Measurements from ENCODE around the gene UBE2M. TPM values are rescaled to one million over a fixed set of nuclear protein-coding genes. Genes with fewer than 3 reads are reported as not detected.
A peak's percentile ranks its signal among the peaks of the same experiment; 100 is the strongest.

The UBE2M gene
- total RNA-seq, 1 experiment from 2014 or later: 127 TPM

DNA sequence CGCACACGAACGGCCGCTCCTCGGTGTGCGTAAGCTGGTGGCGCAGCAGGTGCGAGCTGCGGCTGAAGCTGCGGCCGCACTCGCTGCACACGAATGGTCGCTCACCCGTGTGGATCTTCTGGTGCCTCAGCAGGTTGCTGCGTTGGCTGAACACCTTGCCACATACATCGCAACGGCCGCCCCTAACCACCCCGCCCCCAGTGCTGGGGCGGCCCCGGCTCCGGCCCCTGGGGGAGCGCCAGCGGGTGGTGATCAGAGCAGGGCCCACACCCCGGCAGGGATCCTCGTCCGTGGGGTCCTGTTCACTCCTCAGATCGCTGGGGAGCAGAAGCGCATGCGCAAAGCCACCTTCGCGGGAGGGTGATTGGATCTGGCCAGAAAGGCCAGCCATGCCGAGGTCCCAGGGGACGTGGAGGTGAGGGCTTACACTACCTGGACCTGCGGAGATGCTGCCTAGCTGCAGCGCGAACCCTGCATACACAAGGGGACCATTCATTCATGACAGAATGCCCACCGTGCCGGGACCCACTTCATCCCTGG lies 4.7 kb upstream of the UBE2M start:
- H3K23ac ChIP-seq (ENCODE audit: insufficient read length, low read depth, low read length): no peak overlapping the region
- no peak overlapping the region for H4K5ac ChIP-seq (ENCODE audit: insufficient read length, low read depth, low read length)
- H3K56ac ChIP-seq (ENCODE audit: insufficient read length, low read depth, low read length): no peak overlapping the region
- no peaks in the 10 kb centered on the region for H3K79me2 ChIP-seq (ENCODE audit: insufficient read depth, low read length)
- no peak overlapping the region for H4K8ac ChIP-seq (replicated peaks; ENCODE audit: insufficient read length, low read depth, low read length)
- no peak overlapping the region for H3K4ac ChIP-seq (ENCODE audit: low read depth, low read length)
- no peak overlapping the region for H2AK5ac ChIP-seq (ENCODE audit: insufficient read length, low read length)
- peaks cover under 1 to 20% (median 5%) of the 10 kb centered on the region in 3 experiments; a peak in 5 of 7 replicates for H3K36me3 Mint-ChIP-seq (ENCODE audit: insufficient read depth in 1 of 3, low read depth in 3 of 3)
- H3K27ac ChIP-seq (ENCODE audit: insufficient read length, low read depth, low read length): no peak overlapping the region
- H4K20me1 ChIP-seq (ENCODE audit: control insufficient read depth, insufficient read depth, insufficient read length): no peaks in the 10 kb centered on the region
- no peaks in the 10 kb centered on the region for H3K9me3 ChIP-seq (ENCODE audit: control insufficient read depth, low read depth, low read length)
- H2BK120ac ChIP-seq (ENCODE audit: low read depth, low read length, poor library complexity, severe bottlenecking): no peak overlapping the region
- no peak overlapping the region for H3T11ph ChIP-seq (ENCODE audit: low read length)
- no CpG with 5 or more reads among the region's 40 CpGs for WGBS (ENCODE audit: extremely low coverage, insufficient read length, low lambda C conversion rate)
- peaks cover 2 to 9% of the 10 kb centered on the region in 2 experiments; a peak in 3 of 4 replicates for H3K4me1 Mint-ChIP-seq
- H3K14ac ChIP-seq (ENCODE audit: insufficient read depth, low read length): no peak overlapping the region
- H3K4me3 Mint-ChIP-seq: no peak overlapping the region
- no peaks in the 10 kb centered on the region for H3K4me1 ChIP-seq (ENCODE audit: insufficient read depth, low read length)
- DNase-seq: peak; percentile 51
- no peak overlapping the region for H3K9ac ChIP-seq (ENCODE audit: extremely low read depth, insufficient read length, low read length)
- no peak overlapping the region for H2BK12ac ChIP-seq (ENCODE audit: insufficient read length, low read depth, low read length)
- TF ChIP-seq, protein P1, sequence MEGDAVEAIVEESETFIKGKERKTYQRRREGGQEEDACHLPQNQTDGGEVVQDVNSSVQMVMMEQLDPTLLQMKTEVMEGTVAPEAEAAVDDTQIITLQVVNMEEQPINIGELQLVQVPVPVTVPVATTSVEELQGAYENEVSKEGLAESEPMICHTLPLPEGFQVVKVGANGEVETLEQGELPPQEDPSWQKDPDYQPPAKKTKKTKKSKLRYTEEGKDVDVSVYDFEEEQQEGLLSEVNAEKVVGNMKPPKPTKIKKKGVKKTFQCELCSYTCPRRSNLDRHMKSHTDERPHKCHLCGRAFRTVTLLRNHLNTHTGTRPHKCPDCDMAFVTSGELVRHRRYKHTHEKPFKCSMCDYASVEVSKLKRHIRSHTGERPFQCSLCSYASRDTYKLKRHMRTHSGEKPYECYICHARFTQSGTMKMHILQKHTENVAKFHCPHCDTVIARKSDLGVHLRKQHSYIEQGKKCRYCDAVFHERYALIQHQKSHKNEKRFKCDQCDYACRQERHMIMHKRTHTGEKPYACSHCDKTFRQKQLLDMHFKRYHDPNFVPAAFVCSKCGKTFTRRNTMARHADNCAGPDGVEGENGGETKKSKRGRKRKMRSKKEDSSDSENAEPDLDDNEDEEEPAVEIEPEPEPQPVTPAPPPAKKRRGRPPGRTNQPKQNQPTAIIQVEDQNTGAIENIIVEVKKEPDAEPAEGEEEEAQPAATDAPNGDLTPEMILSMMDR (conservative IDR thresholded peaks at IDR 0.05): no peak
- no peaks in the 10 kb centered on the region; a peak in 1 of 5 replicates for H3K9me3 Mint-ChIP-seq
- no peaks in the 10 kb centered on the region; the same call in 1 of the 2 replicates for H3K27me3 Mint-ChIP-seq (ENCODE audit: low read depth)
- no peak overlapping the region for H4K91ac ChIP-seq (ENCODE audit: insufficient read length, low read depth, low read length)
- H3K27ac Mint-ChIP-seq: peak overlapping the region in 1 of 3 experiments; percentile 47; a peak in 3 of 7 replicates
- no peaks in the 10 kb centered on the region for H3K23me2 ChIP-seq (ENCODE audit: insufficient read length, low read depth, low read length, poor library complexity, severe bottlenecking)
- H3K79me1 ChIP-seq (ENCODE audit: insufficient read depth, low read depth, low read length, poor library complexity, severe bottlenecking): no peaks in the 10 kb centered on the region
- no peak overlapping the region for H3K18ac ChIP-seq (ENCODE audit: insufficient read length, low read depth, low read length)
- no peaks in the 10 kb centered on the region for H3K27me3 ChIP-seq (ENCODE audit: insufficient read depth, low read length)
- H3K4me2 ChIP-seq (ENCODE audit: insufficient read depth, insufficient read length, low read length): no peak overlapping the region
- no peak overlapping the region for H2BK5ac ChIP-seq (ENCODE audit: insufficient read length, low read length)
- no peak overlapping the region for H2BK20ac ChIP-seq (ENCODE audit: low read depth, low read length, poor library complexity, severe bottlenecking)
- H2AFZ ChIP-seq (ENCODE audit: low read length): no peak overlapping the region
- no peak overlapping the region for H2BK15ac ChIP-seq (ENCODE audit: low read depth, low read length)

All from H9 (cell line).